Glutamatergic neuron (in vitro differentiated cells): ENCODE data around the gene NEK8. TPM values are rescaled to one million over a fixed set of nuclear protein-coding genes. Genes with fewer than 3 reads are reported as not detected.

ENCODE experiments used
- DNase-seq: peaks from one replicate; pipeline ENCODE4 v3.0.0; 2022
- H3K27ac Mint-ChIP-seq: one replicate; pipeline ENCODE4 v1.8.0; 2020; ENCODE audit warnings: mild to moderate bottlenecking, mixed read lengths, inconsistent platforms; ENCODE audit not compliant: unreplicated experiment
- H3K27me3 Mint-ChIP-seq: one replicate; pipeline ENCODE4 v1.8.0; 2020; ENCODE audit warnings: mild to moderate bottlenecking, moderate library complexity, mixed read lengths, inconsistent platforms; ENCODE audit not compliant: unreplicated experiment
- H3K36me3 Mint-ChIP-seq: one replicate; pipeline ENCODE4 v1.8.0; 2020; ENCODE audit warnings: mild to moderate bottlenecking, mixed read lengths, inconsistent platforms; ENCODE audit not compliant: unreplicated experiment
- H3K4me1 Mint-ChIP-seq: one replicate; pipeline ENCODE4 v1.8.0; 2020; ENCODE audit warnings: mild to moderate bottlenecking, low read depth, mixed read lengths, inconsistent platforms; ENCODE audit not compliant: unreplicated experiment
- H3K4me3 Mint-ChIP-seq: one replicate; pipeline ENCODE4 v1.8.0; 2020; ENCODE audit warnings: mild to moderate bottlenecking, mixed read lengths, inconsistent platforms; ENCODE audit not compliant: unreplicated experiment
- H3K9me3 Mint-ChIP-seq: one replicate; pipeline ENCODE4 v1.8.0; 2020; ENCODE audit warnings: mild to moderate bottlenecking, moderate library complexity, mixed read lengths, inconsistent platforms; ENCODE audit not compliant: unreplicated experiment
- total RNA-seq: library from RNA; stranded (reverse); fragmentation: NEBNext Ultra II Directional; extraction: Animal tissue kit (Norgen Biotek cat#: 25700); gene quantifications from one replicate; pipeline ENCODE4 v1.2.1, GENCODE V29; 2021; ENCODE audit not compliant: unreplicated experiment
- TF ChIP-seq, protein P1 (sequence below): fragments of 200-600 bp; sonication (generic); IDR thresholded peaks from one replicate; pipeline ENCODE4 v1.5.0; 2021; ENCODE audit not compliant: partially characterized antibody, unreplicated experiment

The NEK8 gene
- total RNA-seq, 1 donor from 2014 or later, result 5.9 TPM

DNA sequence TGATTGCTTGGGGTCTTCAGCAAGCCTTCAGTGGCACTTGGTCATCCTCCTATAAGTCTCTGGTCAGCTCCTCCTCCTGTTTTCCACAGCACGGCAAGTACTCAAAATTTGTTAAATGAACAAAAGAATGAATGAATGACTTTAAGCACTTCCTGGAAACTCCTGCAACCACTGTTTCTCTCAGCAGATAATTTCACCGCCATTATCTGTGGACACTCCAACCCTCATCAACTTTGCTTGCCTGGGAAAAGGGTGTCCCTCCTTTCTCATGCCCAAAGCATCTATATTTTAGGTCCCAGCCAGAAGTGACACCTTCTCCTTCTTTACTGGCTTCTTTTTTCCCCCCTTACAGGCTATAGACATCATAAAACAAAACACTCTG lies 21.3 kb upstream of the NEK8 start:
- no peak for DNase-seq
- peaks cover 20% of the 10 kb centered on the region for H3K27me3 Mint-ChIP-seq
- H3K9me3 Mint-ChIP-seq, result peaks cover 19% of the 10 kb centered on the region
- peak overlapping the region; percentile 36 for H3K4me3 Mint-ChIP-seq
- peak overlapping the region; percentile 10 for H3K27ac Mint-ChIP-seq
- TF ChIP-seq, protein P1, sequence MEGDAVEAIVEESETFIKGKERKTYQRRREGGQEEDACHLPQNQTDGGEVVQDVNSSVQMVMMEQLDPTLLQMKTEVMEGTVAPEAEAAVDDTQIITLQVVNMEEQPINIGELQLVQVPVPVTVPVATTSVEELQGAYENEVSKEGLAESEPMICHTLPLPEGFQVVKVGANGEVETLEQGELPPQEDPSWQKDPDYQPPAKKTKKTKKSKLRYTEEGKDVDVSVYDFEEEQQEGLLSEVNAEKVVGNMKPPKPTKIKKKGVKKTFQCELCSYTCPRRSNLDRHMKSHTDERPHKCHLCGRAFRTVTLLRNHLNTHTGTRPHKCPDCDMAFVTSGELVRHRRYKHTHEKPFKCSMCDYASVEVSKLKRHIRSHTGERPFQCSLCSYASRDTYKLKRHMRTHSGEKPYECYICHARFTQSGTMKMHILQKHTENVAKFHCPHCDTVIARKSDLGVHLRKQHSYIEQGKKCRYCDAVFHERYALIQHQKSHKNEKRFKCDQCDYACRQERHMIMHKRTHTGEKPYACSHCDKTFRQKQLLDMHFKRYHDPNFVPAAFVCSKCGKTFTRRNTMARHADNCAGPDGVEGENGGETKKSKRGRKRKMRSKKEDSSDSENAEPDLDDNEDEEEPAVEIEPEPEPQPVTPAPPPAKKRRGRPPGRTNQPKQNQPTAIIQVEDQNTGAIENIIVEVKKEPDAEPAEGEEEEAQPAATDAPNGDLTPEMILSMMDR, result no peak
- peaks cover 11% of the 10 kb centered on the region for H3K4me1 Mint-ChIP-seq
- peaks cover 10% of the 10 kb centered on the region for H3K36me3 Mint-ChIP-seq

DNA sequence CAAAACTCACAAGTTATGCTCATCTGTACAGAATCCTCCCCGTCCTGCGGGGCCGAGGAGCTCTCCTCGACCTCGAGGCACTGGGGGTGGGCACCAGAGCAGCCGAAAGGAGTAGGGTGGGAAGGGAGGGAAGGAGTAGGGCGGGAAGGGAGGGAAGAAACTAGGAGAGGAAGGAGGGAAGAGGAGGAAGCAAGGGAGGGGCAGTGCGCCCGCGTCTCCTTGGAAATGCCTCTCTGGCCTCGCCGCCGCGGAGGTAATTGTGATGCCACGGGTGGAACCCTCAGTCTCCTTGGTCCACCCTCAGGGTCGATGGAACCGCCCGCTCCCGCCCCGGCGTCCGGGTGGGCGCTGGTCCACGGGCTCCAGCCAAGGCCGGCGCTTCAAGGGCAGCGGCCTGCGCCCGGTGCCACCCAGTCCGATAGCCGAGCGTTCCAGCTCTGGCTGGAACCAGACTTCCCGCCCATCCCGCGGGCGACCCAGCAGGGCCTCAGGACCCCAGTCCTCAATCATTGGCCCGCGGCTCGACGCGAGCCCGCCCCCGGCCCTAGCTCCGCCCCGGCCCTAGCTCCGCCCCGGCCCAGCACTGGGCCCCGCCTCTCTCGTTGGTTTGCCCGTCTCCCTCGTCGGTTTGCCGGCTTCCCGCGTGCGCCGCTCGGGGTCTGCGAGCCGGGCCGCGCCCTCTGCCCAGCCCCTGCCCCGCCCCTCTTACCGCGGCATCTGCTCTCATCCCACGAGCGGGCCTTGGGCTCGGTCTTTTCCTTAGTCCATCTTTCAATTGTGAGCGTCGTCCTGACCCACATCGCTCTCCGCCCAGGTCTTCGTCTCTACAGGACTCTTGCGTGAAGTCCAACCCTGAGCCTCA lies 17.5 kb upstream of the NEK8 start:
- H3K9me3 Mint-ChIP-seq, result peaks cover 20% of the 10 kb centered on the region
- DNase-seq, result peak; percentile 97
- peaks cover 4% of the 10 kb centered on the region for H3K36me3 Mint-ChIP-seq
- peaks cover 16% of the 10 kb centered on the region for H3K4me1 Mint-ChIP-seq
- TF ChIP-seq, protein P1, result no peak
- peaks cover 25% of the 10 kb centered on the region for H3K27me3 Mint-ChIP-seq
- peak overlapping the region; percentile 100 for H3K27ac Mint-ChIP-seq
- peak overlapping the region; percentile 94 for H3K4me3 Mint-ChIP-seq

DNA sequence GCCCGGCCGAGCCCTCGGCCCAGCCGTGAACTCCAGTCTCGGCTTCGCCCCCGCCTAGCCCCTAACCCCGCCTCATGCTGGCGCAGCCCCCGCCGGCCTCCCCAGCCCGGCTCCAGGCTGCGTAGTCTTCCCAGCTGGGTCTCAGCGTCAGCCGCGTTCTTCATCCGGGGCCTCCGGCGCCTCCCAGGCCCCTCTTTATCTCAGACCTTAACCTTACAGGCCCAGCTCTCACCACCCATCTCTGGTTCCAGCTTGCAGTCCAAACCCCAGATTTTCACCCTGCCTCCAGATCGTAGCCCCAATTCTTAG lies 16.9 kb upstream of the NEK8 start, which contains the start of gene PROCA1:
Gene PROCA1 (minus strand): TSS at position 166 of the 309 bp plus-strand sequence. CDS start 228 bp downstream, outside the sequence.
- TF ChIP-seq, protein P1, result no peak

GRCh38 chr17:28712032-28712704 lies 16.4 kb upstream of the NEK8 start:
- DNase-seq, result peak; percentile 85
- peaks cover 19% of the 10 kb centered on the region for H3K9me3 Mint-ChIP-seq
- peaks cover 18% of the 10 kb centered on the region for H3K4me1 Mint-ChIP-seq

More for the DNA sequence above, 16.9 kb upstream of the NEK8 start, which contains the start of gene PROCA1:
- Mint-ChIP-seq H3K27ac (peak within 1 kb of the TSS; percentile 100), H3K27me3 (peaks cover 21% of the 10 kb centered on the region), H3K9me3 (peaks cover 20% of the 10 kb centered on the region), H3K36me3 (peaks cover 4% of the 10 kb centered on the region), H3K4me3 (peak within 1 kb of the TSS; percentile 94), H3K4me1 (peaks cover 19% of the 10 kb centered on the region)
- DNase-seq, result peak; percentile 78

More at GRCh38 chr17:28712032-28712704, 16.4 kb upstream of the NEK8 start:
- Mint-ChIP-seq H3K4me3 (peak overlapping the region; percentile 94), H3K27ac (peak overlapping the region; percentile 100), H3K36me3 (peaks cover 4% of the 10 kb centered on the region), H3K27me3 (peaks cover 21% of the 10 kb centered on the region)
- TF ChIP-seq, protein P1, result no peak
